Upper lobe of right lung (tissue), 1 donor: ENCODE results near the gene SIX1. TPM values are rescaled to one million over a fixed set of nuclear protein-coding genes. Genes with fewer than 3 reads are reported as not detected.

Experiments used
- ATAC-seq: fragments of 200-7000 bp; cut with Tn5 transposase; one replicate; pipeline ENCODE4 v1.9.1; 2020; ENCODE audit warnings: mild to moderate bottlenecking, moderate library complexity
- DNase-seq: peaks from one replicate; pipeline ENCODE4 v3.0.0-alpha.2; 2020
- H3K27ac ChIP-seq: fragments of 200-600 bp; one replicate; pipeline ENCODE4 v1.8.0; 2022
- H3K27me3 ChIP-seq: fragments of 200-600 bp; one replicate; pipeline ENCODE4 v1.8.0; 2022; ENCODE audit warnings: mild to moderate bottlenecking
- H3K36me3 ChIP-seq: fragments of 200-600 bp; one replicate; pipeline ENCODE4 v1.8.0; 2022
- H3K4me1 ChIP-seq: fragments of 200-600 bp; one replicate; pipeline ENCODE4 v1.8.0; 2022
- H3K4me3 ChIP-seq: fragments of 200-600 bp; one replicate; pipeline ENCODE4 v1.8.0; 2022; ENCODE audit warnings: mild to moderate bottlenecking
- H3K9me3 ChIP-seq: fragments of 200-600 bp; one replicate; pipeline ENCODE4 v1.8.0; 2022
- CTCF ChIP-seq: fragments of 200-600 bp; IDR thresholded peaks from one replicate; pipeline ENCODE4 v1.8.0; 2022; ENCODE audit warnings: antibody characterized with exemption
- intact Hi-C: fragments of 100-400 bp; cut with DNase I; formaldehyde crosslinking; loops from one replicate; pipeline ENCODE4 v1.11.0; 2022
- total RNA-seq: library from RNA; stranded (reverse); fragmentation: NEBNext Ultra II Directional; extraction: Animal tissue kit (Norgen Biotek cat#: 25700); gene quantifications from one replicate; pipeline ENCODE4 v1.2.1, GENCODE V29; 2021
- donor health status: DM: no; HTN: yes; CAD: no; lungs with severe emphysema.

The SIX1 gene
- total RNA-seq, 1 donor from 2014 or later, result 0.14 TPM

- Histone ChIP-seq H3K27ac (no peak overlapping the region), H3K9me3 (no peaks in the 10 kb centered on the region), H3K36me3 (no peaks in the 10 kb centered on the region), H3K27me3 (peaks cover 89% of the 10 kb centered on the region), H3K4me1 (peaks cover 31% of the 10 kb centered on the region), H3K4me3 (no peak overlapping the region)
- TF ChIP-seq CTCF, result no peak
- DNase-seq (no peak), ATAC-seq (no peak)
- intact Hi-C loops, result no loop called here
Observed at GRCh38 chr14:60654334-60654821, 5.1 kb upstream of the SIX1 start.

- Histone ChIP-seq H3K4me3 (no peak overlapping the region), H3K9me3 (no peaks in the 10 kb centered on the region), H3K27ac (no peak overlapping the region), H3K4me1 (peaks cover 37% of the 10 kb centered on the region), H3K27me3 (peaks cover 89% of the 10 kb centered on the region), H3K36me3 (no peaks in the 10 kb centered on the region)
- DNase-seq (no peak), ATAC-seq (no peak)
- intact Hi-C loops, result no loop called here
- TF ChIP-seq CTCF, result no peak
Observed at GRCh38 chr14:60653701-60654161, 4.5 kb upstream of the SIX1 start.

- peaks cover 89% of the 10 kb centered on the region for H3K27me3 ChIP-seq
- H3K9me3 ChIP-seq, result no peaks in the 10 kb centered on the region
- H3K27ac ChIP-seq, result no peak overlapping the region
- DNase-seq (no peak), ATAC-seq (no peak)
- intact Hi-C loops, result no loop called here
- no peaks in the 10 kb centered on the region for H3K36me3 ChIP-seq
- H3K4me1 ChIP-seq, result peaks cover 44% of the 10 kb centered on the region
- H3K4me3 ChIP-seq, result no peak overlapping the region
- TF ChIP-seq CTCF, result no peak
Observed at GRCh38 chr14:60652674-60653651, 3.7 kb upstream of the SIX1 start.

- intact Hi-C loops, result no loop called here
- peaks cover 47% of the 10 kb centered on the region for H3K4me1 ChIP-seq
- peaks cover 97% of the 10 kb centered on the region for H3K27me3 ChIP-seq
- H3K4me3 ChIP-seq, result no peak overlapping the region
- no peaks in the 10 kb centered on the region for H3K36me3 ChIP-seq
- H3K27ac ChIP-seq, result no peak overlapping the region
- no peaks in the 10 kb centered on the region for H3K9me3 ChIP-seq
- ATAC-seq (no peak), DNase-seq (no peak)
- TF ChIP-seq CTCF, result no peak
Observed at GRCh38 chr14:60651796-60652673, 2.8 kb upstream of the SIX1 start.

- TF ChIP-seq CTCF, result no peak
- H3K9me3 ChIP-seq, result no peaks in the 10 kb centered on the region
- H3K4me1 ChIP-seq, result peaks cover 42% of the 10 kb centered on the region
- intact Hi-C loops, result no loop called here
- no peak for ATAC-seq
- no peak overlapping the region for H3K27ac ChIP-seq
- no peak overlapping the region for H3K4me3 ChIP-seq
- peaks cover 98% of the 10 kb centered on the region for H3K27me3 ChIP-seq
- no peak for DNase-seq
- no peaks in the 10 kb centered on the region for H3K36me3 ChIP-seq
Observed at GRCh38 chr14:60651086-60651795, 2.0 kb upstream of the SIX1 start.
